ENCODE results near the gene GPATCH2L.

The GPATCH2L gene

GRCh38 chr14:76257842-76258397 lies 106.2 kb downstream of the GPATCH2L start:
- DNase-seq = no peak

DNA sequence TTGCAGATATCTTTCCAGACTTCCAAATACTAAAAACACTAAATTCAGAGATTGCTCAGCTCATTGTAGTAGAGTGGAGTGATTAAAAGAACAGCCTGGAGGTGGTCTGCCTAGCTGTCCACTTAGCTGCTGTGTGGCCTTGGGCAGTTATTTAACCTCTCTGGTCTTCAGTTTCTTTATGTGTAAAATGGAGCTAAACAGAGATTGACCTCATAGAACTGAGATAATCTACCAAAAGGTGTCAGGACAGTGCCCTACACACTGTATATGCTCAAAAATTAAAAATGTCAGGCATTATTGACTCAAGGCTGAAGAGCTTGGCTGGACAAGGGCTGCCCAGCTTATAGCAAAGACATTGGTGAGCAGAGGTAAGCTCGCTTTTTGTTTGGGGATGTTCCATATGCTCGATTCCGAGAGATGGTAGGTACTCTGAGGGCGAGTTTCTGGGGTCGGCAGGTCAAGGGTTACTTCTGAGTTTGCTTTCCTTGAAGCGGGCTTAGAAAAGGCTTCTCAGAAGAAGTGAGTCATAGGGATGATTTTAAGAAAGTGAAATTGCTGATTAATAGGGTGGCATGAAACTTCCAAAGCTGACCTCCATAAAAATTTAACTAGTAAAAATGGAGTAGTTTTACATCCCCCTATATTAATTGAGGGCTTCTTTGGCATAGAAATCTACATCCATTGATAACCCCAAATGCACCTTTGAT lies 107.5 kb downstream of the GPATCH2L start:
- no peak for DNase-seq

DNA sequence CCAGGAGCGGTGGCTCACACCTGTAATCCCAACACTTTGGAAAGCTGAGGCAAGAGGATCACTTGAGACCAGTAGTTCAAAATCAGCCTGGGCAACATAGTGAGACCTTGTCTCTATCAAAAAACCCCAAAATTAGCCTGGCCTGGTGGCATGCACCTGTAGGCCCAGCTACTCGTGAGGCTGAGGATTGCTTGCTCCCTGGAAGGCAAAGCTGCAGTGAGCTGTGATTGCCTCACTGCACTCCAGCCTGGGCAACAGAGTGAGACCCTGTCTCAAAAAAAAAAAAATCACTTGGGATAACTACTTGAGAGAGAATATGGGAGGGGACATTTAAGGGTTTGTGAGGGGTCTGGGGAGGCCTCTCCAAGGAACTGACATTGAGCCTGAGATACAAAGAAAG lies 109.0 kb downstream of the GPATCH2L start:
- no peak for DNase-seq

- no peak for DNase-seq
Measured at GRCh38 chr14:76261371-76261811, 109.7 kb downstream of the GPATCH2L start.

- no peak for DNase-seq
Measured at GRCh38 chr14:76262641-76263040, 110.9 kb downstream of the GPATCH2L start.

Data from NCI-H524 (cell line).